SK-N-SH (cell line): Measurements from ENCODE around the gene KRT73. TPM values are rescaled to one million over a fixed set of nuclear protein-coding genes. Genes with fewer than 3 reads are reported as not detected.

ENCODE experiments used
- CTCF ChIA-PET: fragments of 300-600, 350-600 bp; formaldehyde crosslinking; extraction: SDS; loops from one replicate; lab custom pipeline; 2021; lab: Yijun Ruan, JAX
- POLR2A ChIA-PET: fragments of 350-600 bp; sonication (Branson Sonifier 250); formaldehyde crosslinking; extraction: SDS; loops from one replicate; lab custom pipeline; 2020; ENCODE audit warnings: antibody characterized with exemption, inconsistent platforms; lab: Yijun Ruan, JAX
- DNase-seq: peaks from one replicate; pipeline ENCODE4 v3.0.0; 2012
- H2AFZ ChIP-seq: fragments of 200-600 bp; sonication (generic); 2 replicates; pipeline ENCODE4 v1.8.1; 2016; ENCODE audit warnings: antibody characterized with exemption, mild to moderate bottlenecking, low read depth
- H3F3A ChIP-seq: fragments of 200-600 bp; sonication (generic); replicated peaks from 2 replicates; pipeline ENCODE3; 2016; ENCODE audit warnings: antibody characterized with exemption, mild to moderate bottlenecking; ENCODE audit not compliant: insufficient read depth
- H3K27ac ChIP-seq, 2 experiments: fragments of 200-500 bp in 1 of 2; fragments of 200-600 bp in 1 of 2; sonication (Bioruptor generic) in 1 of 2; sonication (generic), shearing (Covaris generic) in 1 of 2; 2 replicates each; pipeline versions ENCODE4 v1.5.1 to v1.6.1; 2014 to 2016; ENCODE audit warnings: low read depth in 2 of 2, inconsistent platforms in 1 of 2, low read length in 1 of 2, mild to moderate bottlenecking in 1 of 2, mixed read lengths in 1 of 2
- H3K27me3 ChIP-seq: fragments of 200-600 bp; sonication (generic), shearing (Covaris generic); 2 replicates; pipeline ENCODE4 v1.6.1; 2016; ENCODE audit warnings: mixed run types; ENCODE audit not compliant: insufficient read depth
- H3K36me3 ChIP-seq, 2 experiments: fragments of 200-500 bp in 1 of 2; fragments of 200-600 bp in 1 of 2; sonication (Bioruptor generic) in 1 of 2; sonication (generic) in 1 of 2; replicated peaks in 1 of 2; 2 replicates each; pipeline versions ENCODE3 to v1.5.1; 2014 to 2016; ENCODE audit warnings: low read length in 1 of 2, mild to moderate bottlenecking in 1 of 2; ENCODE audit not compliant: insufficient read depth in 2 of 2, control insufficient read depth in 1 of 2
- H3K4me1 ChIP-seq, 2 experiments: fragments of 200-500 bp in 1 of 2; fragments of 200-600 bp in 1 of 2; sonication (Bioruptor generic) in 1 of 2; sonication (generic), shearing (Covaris generic) in 1 of 2; 2 replicates each; pipeline versions ENCODE4 v1.5.1 to v1.6.1; 2014 to 2016; ENCODE audit warnings: low read depth in 1 of 2, low read length in 1 of 2, mixed run types in 1 of 2; ENCODE audit not compliant: insufficient read depth in 2 of 2, control insufficient read depth in 1 of 2
- H3K4me2 ChIP-seq: fragments of 200-600 bp; sonication (generic), shearing (Covaris generic); 2 replicates; pipeline ENCODE4 v1.6.1; 2017; ENCODE audit warnings: mixed run types
- H3K4me3 ChIP-seq, 2 experiments: fragments of 200-500 bp in 1 of 2; fragments of 200-600 bp in 1 of 2; sonication (Bioruptor generic) in 1 of 2; sonication (generic), shearing (Covaris generic) in 1 of 2; 2 replicates each; pipeline versions ENCODE4 v1.5.1 to v1.8.1; 2014 to 2016; ENCODE audit warnings: low read depth in 2 of 2, inconsistent platforms in 1 of 2, low read length in 1 of 2, mild to moderate bottlenecking in 1 of 2, mixed read lengths in 1 of 2, moderate library complexity in 1 of 2
- H3K79me2 ChIP-seq: fragments of 200-600 bp; sonication (generic); 2 replicates; pipeline ENCODE4 v1.8.1; 2017; ENCODE audit warnings: mild to moderate bottlenecking; ENCODE audit not compliant: insufficient read depth
- H3K9ac ChIP-seq: fragments of 200-600 bp; sonication (generic); 2 replicates; pipeline ENCODE4 v1.6.1; 2017; ENCODE audit warnings: mixed run types
- H3K9me2 ChIP-seq: fragments of 200-600 bp; sonication (generic); 2 replicates; pipeline ENCODE4 v1.6.1; 2017; ENCODE audit warnings: mixed run types
- H3K9me3 ChIP-seq: fragments of 200-600 bp; sonication (generic); 2 replicates; pipeline ENCODE4 v1.6.1; 2017; ENCODE audit warnings: mixed run types, mild to moderate bottlenecking, moderate library complexity
- H4K20me1 ChIP-seq: fragments of 200-600 bp; sonication (generic); 2 replicates; pipeline ENCODE4 v1.6.1; 2017; ENCODE audit warnings: mild to moderate bottlenecking, mixed run types; ENCODE audit not compliant: insufficient read depth
- EP300 ChIP-seq, 2 experiments: IDR thresholded peaks; 2 replicates each; pipeline versions ENCODE4 v1.4.0 to v1.6.1; 2012; ENCODE audit warnings: borderline replicate concordance in 1 of 2, low read depth in 1 of 2, low read length in 1 of 2
- FOXM1 ChIP-seq: IDR thresholded peaks from 2 replicates; pipeline ENCODE4 v1.4.0; 2012; ENCODE audit warnings: low read depth, mild to moderate bottlenecking
- IRF3 ChIP-seq: fragments of 150-350 bp; IDR thresholded peaks from 2 replicates; pipeline ENCODE4 v1.6.1; 2016; ENCODE audit warnings: mild to moderate bottlenecking, low read depth, low read length
- MAX ChIP-seq: IDR thresholded peaks from 2 replicates; pipeline ENCODE4 v1.4.0; 2012; ENCODE audit warnings: low read depth
- NFIC ChIP-seq: IDR thresholded peaks from 2 replicates; pipeline ENCODE4 v1.4.0; 2012; ENCODE audit warnings: borderline replicate concordance
- PBX3 ChIP-seq: IDR thresholded peaks from 2 replicates; pipeline ENCODE4; 2012
- POLR2AphosphoS5 ChIP-seq: IDR thresholded peaks from 2 replicates; pipeline ENCODE4 v1.6.1; 2012; ENCODE audit warnings: low read depth, low read length
- RAD21 ChIP-seq: IDR thresholded peaks from 2 replicates; pipeline ENCODE4 v1.6.1; 2012; ENCODE audit warnings: mild to moderate bottlenecking, low read length
- TCF12 ChIP-seq: IDR thresholded peaks from 2 replicates; pipeline ENCODE4 v1.4.0; 2012
- USF2 ChIP-seq: fragments of 150-350 bp; IDR thresholded peaks from 2 replicates; pipeline ENCODE4 v1.6.1; 2017; ENCODE audit warnings: antibody characterized with exemption, low read length, low read depth, borderline replicate concordance
- YY1 ChIP-seq: IDR thresholded peaks from 2 replicates; pipeline ENCODE4 v1.4.0; 2012; ENCODE audit warnings: low read depth, mild to moderate bottlenecking
- WGBS: methylation state at CpG from one replicate; pipeline ENCODE4 v1.1.6; 2017; ENCODE audit warnings: low lambda C conversion rate; 5-methylcytosine and 5-hydroxymethylcytosine counted together
- polyA plus RNA-seq, 3 experiments: library from polyadenylated mRNA; depleted of rRNA; stranded (reverse); fragments of >200 nt; gene quantifications; 2 replicates each; pipeline ENCODE4 v1.2.3, GENCODE V29; 2012
- TF ChIP-seq, protein P1 (sequence below): IDR thresholded peaks from 2 replicates; pipeline ENCODE4 v1.4.0; 2012; ENCODE audit warnings: low read depth, borderline replicate concordance

KRT73 gene
- polyA plus RNA-seq, 1 of the 3 experiments (the other 2 are of a cell fraction): not detected

DNA sequence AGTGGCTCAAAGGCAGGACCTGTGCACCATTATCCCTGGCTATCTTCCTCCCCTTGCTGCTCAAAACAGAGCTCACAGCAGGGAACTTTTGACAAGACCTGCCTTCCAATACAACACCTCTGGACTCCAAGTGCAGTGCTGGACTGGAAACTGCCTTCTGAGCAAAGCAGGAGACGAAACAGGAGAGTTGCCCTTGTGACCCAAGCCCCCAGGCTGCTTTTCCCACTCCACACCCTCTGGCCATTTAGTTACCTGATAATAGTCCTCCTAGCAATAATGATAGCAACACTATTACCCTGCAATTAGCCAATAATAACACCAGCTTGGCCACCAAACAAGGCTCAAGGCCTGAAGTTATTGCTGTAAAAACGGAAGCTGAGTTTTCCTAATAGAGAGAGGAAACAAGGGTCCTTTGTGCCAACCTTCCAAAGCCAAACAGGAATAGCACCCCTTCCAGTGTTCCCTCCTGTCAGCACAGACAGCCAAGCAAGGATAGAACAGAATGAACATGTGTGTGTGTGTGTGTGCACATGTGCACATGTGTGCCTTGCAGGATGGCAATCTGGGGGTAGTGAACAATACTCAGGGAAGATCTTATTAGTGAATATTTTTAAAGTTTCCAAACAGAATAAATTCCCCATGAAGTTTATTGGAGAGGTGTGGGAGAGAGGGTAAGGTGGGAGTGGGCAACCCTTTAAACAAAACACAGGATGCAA lies 9.2 kb upstream of the KRT73 start:
- no peak overlapping the region for H3K4me3 ChIP-seq
- no peaks in the 10 kb centered on the region for H3K79me2 ChIP-seq
- DNase-seq: no peak
- H3K4me2 ChIP-seq: no peak overlapping the region
- no peaks in the 10 kb centered on the region for H3K4me1 ChIP-seq
- 5% methylated on average over 2 of the region's 2 CpGs for WGBS
- H3K9ac ChIP-seq: no peak overlapping the region
- no peaks in the 10 kb centered on the region for H3K9me3 ChIP-seq
- CTCF ChIA-PET: no interaction called here
- no peaks in the 10 kb centered on the region for H3K9me2 ChIP-seq
- no peak overlapping the region for H3K27ac ChIP-seq
- no peaks in the 10 kb centered on the region for H3F3A ChIP-seq
- TF ChIP-seq RAD21 (no peak), PBX3 (no peak), IRF3 (no peak), USF2 (no peak), YY1 (no peak), EP300 (IDR thresholded peaks at IDR 0.05; ENCODE audit: borderline replicate concordance in 1 of 2, low read depth in 1 of 2, low read length in 1 of 2) (no peak), NFIC (no peak)
- H2AFZ ChIP-seq: no peak overlapping the region
- H3K27me3 ChIP-seq: peaks cover 11% of the 10 kb centered on the region; the same call in 1 of the 2 replicates
- POLR2A ChIA-PET: no interaction called here
- H4K20me1 ChIP-seq: no peaks in the 10 kb centered on the region
- no peaks in the 10 kb centered on the region for H3K36me3 ChIP-seq

GRCh38 chr12:52622349-52622748 lies 4.0 kb upstream of the KRT73 start:
- no peaks in the 10 kb centered on the region for H3K36me3 ChIP-seq
- POLR2A ChIA-PET: no interaction called here
- CTCF ChIA-PET: no interaction called here

More at GRCh38 chr12:52622349-52622748, 4.0 kb upstream of the KRT73 start:
- Histone ChIP-seq H3K9ac (no peak overlapping the region), H3K27ac (no peak overlapping the region), H3K79me2 (no peaks in the 10 kb centered on the region), H3K4me1 (no peaks in the 10 kb centered on the region), H2AFZ (no peak overlapping the region), H3K4me3 (no peak overlapping the region)
- WGBS: 22% methylated on average over 5 of the region's 5 CpGs
- DNase-seq: no peak
- TF ChIP-seq FOXM1 (no peak), NFIC (no peak), POLR2AphosphoS5 (no peak), TCF12 (no peak), MAX (no peak)
- TF ChIP-seq, protein P1, sequence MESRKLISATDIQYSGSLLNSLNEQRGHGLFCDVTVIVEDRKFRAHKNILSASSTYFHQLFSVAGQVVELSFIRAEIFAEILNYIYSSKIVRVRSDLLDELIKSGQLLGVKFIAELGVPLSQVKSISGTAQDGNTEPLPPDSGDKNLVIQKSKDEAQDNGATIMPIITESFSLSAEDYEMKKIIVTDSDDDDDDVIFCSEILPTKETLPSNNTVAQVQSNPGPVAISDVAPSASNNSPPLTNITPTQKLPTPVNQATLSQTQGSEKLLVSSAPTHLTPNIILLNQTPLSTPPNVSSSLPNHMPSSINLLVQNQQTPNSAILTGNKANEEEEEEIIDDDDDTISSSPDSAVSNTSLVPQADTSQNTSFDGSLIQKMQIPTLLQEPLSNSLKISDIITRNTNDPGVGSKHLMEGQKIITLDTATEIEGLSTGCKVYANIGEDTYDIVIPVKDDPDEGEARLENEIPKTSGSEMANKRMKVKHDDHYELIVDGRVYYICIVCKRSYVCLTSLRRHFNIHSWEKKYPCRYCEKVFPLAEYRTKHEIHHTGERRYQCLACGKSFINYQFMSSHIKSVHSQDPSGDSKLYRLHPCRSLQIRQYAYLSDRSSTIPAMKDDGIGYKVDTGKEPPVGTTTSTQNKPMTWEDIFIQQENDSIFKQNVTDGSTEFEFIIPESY: no peak
- TF ChIP-seq, all 33 proteins: peak for 0
- H3K27me3 ChIP-seq: peaks cover 19% of the 10 kb centered on the region; the same call in 1 of the 2 replicates
- no peaks in the 10 kb centered on the region for H4K20me1 ChIP-seq
- H3K4me2 ChIP-seq: no peak overlapping the region
- no peaks in the 10 kb centered on the region for H3K9me2 ChIP-seq
- no peaks in the 10 kb centered on the region for H3K9me3 ChIP-seq
- no peaks in the 10 kb centered on the region for H3F3A ChIP-seq
